ACHN (cell line): ENCODE data around the gene PDGFD.

ENCODE experiments used
- DNase-seq: peaks from one replicate; pipeline ENCODE4 v3.0.0-alpha.2; 2015
- in situ Hi-C: cut with HindIII; loops from 2 replicates; pipeline ENCODE4 v1.10.0; 2017; ENCODE audit warnings: low sequenced_read_pairs, low pct_ligation_motif_present, low pct_unique_long_range_greater_than_20kb

PDGFD gene

GRCh38 chr11:103907548-103908455 lies 256.1 kb downstream of the PDGFD start:
- in situ Hi-C loops = no loop called here

GRCh38 chr11:103907136-103907535 lies 256.8 kb downstream of the PDGFD start:
- in situ Hi-C loops = no loop called here

More at GRCh38 chr11:103907548-103908455, 256.1 kb downstream of the PDGFD start:
- no peak for DNase-seq

DNA sequence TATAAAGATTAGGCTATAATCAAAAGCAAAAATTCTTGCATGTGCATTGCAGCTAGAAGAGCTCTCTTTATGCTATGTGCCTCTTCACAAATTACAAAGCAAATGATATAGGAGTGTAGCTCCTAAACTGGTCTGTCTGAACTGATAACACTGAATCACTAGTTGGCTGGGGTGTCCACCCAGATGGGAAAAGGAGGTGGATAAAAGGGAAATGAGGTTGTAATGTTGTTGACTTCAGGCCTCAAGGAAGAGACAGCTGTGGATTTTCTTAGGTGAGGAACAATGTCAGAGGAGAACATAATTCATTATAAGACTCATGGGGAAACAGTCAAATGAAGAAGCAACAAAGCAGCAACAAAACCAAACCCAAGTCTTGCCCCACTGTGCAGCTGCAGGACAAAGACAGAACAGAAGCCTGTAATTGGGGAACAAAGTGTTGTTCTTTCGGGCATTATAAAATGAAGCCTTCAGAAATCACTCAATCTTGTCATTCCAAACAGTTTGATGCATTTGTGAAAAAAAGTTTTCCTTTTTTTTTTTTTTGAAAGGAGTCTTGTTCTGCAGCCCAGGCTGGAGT lies 257.6 kb downstream of the PDGFD start:
- no peak for DNase-seq
- in situ Hi-C loops = no loop called here

More at GRCh38 chr11:103907136-103907535, 256.8 kb downstream of the PDGFD start:
- no peak for DNase-seq

DNA sequence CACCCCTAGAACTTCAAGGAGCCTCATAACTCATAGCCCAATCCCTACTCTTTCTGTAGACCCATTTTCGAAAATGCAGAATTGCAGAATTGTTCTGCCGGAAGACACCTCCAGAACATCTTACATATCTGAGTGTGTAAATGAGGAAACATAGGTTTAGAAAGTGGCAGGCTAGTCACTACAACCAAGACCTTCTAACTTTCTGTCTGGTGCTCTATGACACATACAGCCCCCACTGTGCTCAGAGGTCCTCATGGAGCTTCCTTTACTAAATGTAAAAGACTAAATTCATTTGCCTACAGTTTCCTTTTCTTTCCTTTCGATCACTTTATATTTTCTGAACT lies 259.7 kb downstream of the PDGFD start:
- in situ Hi-C loops = no loop called here
- DNase-seq = no peak

DNA sequence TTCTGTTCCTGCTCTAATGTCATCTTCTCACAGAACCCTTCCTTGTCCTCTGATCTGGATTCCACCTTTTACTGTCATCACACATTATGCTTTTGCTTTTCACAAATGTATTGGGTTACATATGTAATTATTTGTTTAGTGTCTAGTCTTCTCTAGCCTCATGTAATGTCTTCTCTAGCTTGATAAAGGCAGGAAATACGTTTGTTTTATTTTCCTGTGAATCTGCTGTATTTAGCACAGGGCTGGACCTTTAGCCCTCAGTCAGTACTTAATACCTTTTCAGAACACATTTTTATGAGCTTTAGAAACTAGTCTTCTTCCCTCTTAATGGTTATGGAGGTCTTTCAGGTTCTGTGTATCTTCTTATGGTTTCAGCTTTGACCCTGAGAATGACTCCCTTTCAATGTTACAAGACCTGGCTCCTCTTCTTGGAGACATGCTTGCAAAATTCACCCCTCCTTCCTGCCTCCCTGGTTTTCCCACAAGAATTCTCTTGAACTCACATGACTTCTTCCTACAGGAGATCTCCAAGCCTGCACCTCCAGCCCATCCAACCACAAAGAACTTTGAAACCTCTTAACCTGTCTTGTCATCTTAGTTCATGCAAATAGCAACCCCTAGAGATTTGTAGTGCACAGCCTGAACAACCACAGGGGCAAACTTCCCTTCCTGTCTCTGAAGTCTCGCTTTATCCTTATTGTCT lies 260.2 kb downstream of the PDGFD start:
- in situ Hi-C loops = no loop called here
- DNase-seq = no peak

- in situ Hi-C loops = no loop called here
- no peak for DNase-seq
Observed at GRCh38 chr11:103902994-103903393, 261.0 kb downstream of the PDGFD start.

GRCh38 chr11:103901656-103902055 lies 262.3 kb downstream of the PDGFD start:
- no peak for DNase-seq
- in situ Hi-C loops = no loop called here

DNA sequence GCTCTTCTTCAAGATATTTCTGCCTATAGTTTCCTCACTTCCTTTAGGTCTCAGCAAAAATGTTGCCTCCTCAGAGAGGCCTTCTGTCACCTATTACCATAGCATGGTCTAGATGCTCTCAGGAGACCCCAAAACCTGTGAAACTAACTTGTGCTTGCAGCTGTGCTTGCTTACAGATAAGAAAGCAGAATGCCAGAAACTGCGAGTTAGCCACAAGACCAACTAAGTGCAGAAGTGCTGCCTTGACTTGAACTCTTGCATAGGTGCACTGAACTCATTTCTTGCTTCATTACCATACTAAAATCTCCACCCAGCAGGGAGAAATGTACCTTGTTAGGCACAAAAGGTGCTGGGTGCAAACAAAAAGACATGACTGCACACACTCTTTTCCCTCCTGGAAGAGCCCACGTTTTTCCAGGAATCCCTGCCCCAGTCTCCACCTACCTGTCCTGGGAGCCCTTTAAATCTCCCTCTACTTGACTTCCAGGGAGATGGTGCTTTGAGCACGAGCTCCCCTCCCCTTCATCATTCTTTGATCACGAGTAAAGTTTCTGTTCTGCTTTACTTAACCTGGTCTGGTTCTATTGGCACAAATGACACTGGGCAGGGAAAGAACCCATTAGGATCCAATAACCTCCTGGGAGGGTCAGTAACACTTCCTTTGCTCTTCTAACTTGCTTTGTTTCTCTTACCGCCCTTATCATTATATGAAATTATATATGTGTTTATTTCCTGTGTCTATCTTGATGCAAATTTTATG lies 265.2 kb downstream of the PDGFD start:
- no peak for DNase-seq
- in situ Hi-C loops = no loop called here

GRCh38 chr11:103898065-103898464 lies 265.9 kb downstream of the PDGFD start:
- no peak for DNase-seq
- in situ Hi-C loops = no loop called here

- in situ Hi-C loops = no loop called here
Observed at GRCh38 chr11:103897160-103897936, 266.6 kb downstream of the PDGFD start.

GRCh38 chr11:103895106-103895505 lies 268.8 kb downstream of the PDGFD start:
- in situ Hi-C loops = no loop called here

More at GRCh38 chr11:103897160-103897936, 266.6 kb downstream of the PDGFD start:
- no peak for DNase-seq

GRCh38 chr11:103894673-103895072 lies 269.3 kb downstream of the PDGFD start:
- in situ Hi-C loops = no loop called here
- no peak for DNase-seq

More at GRCh38 chr11:103895106-103895505, 268.8 kb downstream of the PDGFD start:
- DNase-seq = no peak

- no peak for DNase-seq
- in situ Hi-C loops = no loop called here
Observed at GRCh38 chr11:103894034-103894433, 269.9 kb downstream of the PDGFD start.

- in situ Hi-C loops = no loop called here
- no peak for DNase-seq
Observed at GRCh38 chr11:103893371-103893770, 270.6 kb downstream of the PDGFD start.

GRCh38 chr11:103892603-103893002 lies 271.3 kb downstream of the PDGFD start:
- in situ Hi-C loops = no loop called here

GRCh38 chr11:103890654-103891053 lies 273.3 kb downstream of the PDGFD start:
- no peak for DNase-seq
- in situ Hi-C loops = no loop called here

More at GRCh38 chr11:103892603-103893002, 271.3 kb downstream of the PDGFD start:
- DNase-seq = peak; percentile 26

DNA sequence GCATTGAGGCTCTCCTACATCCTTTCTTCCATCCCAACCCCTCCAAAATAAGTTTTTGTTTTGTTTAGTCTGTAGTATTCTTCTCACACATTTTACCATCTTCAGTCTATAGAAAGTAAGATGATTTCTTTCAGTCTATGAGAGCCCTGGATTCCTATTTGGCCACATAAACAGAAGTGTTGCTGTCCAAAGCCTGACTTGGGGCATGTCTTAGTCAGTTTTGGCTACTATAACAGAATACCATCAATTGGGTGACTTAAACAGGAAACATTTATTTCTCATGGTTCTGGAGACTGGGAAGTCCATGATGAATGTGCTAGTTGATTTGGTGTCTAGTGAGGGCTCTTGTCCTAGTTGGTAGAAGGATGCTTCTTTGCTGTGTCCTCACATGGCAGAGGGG lies 274.3 kb downstream of the PDGFD start:
- in situ Hi-C loops = no loop called here
- DNase-seq = no peak

GRCh38 chr11:103888541-103888951 lies 275.4 kb downstream of the PDGFD start:
- DNase-seq = no peak
- in situ Hi-C loops = no loop called here
